A549 (cell line): ENCODE results near the gene CAPN11.

Source experiments
- BHLHE40 ChIP-seq: IDR thresholded peaks from 2 replicates; pipeline ENCODE4 v1.6.1; 2012; ENCODE audit warnings: low read depth, low read length, inconsistent platforms
- FOXS1 ChIP-seq: fragments of 250-450 bp; sonication (Bioruptor Pico); IDR thresholded peaks from 2 replicates; pipeline ENCODE4 v1.5.0; 2020; ENCODE audit warnings: mild to moderate bottlenecking, moderate library complexity
- HEYL ChIP-seq: fragments of 250-450 bp; sonication (Bioruptor Pico); IDR thresholded peaks from 2 replicates; pipeline ENCODE4 v1.8.0; 2021; ENCODE audit warnings: mild to moderate bottlenecking, moderate library complexity
- KDM1A ChIP-seq: fragments of 200-600 bp; sonication (generic); IDR thresholded peaks from 2 replicates; pipeline ENCODE4 v1.6.1; 2016; ENCODE audit warnings: low read depth, mild to moderate bottlenecking
- MAFK ChIP-seq: fragments of 450-650 bp; IDR thresholded peaks from 2 replicates; pipeline ENCODE4 v1.6.1; 2014; ENCODE audit not compliant: partially characterized antibody
- MYC ChIP-seq: IDR thresholded peaks from 2 replicates; pipeline ENCODE4 v1.6.1; 2012; ENCODE audit warnings: mild to moderate bottlenecking, inconsistent platforms, low read length, improper control_type of control experiment, borderline replicate concordance
- POLR2A ChIP-seq: IDR thresholded peaks from 2 replicates; pipeline ENCODE4 v1.6.1; 2012; ENCODE audit warnings: mild to moderate bottlenecking, low read length
- RAD21 ChIP-seq, 2 experiments: fragments of >200 bp in 1 of 2; sonication (Bioruptor Twin) in 1 of 2; formaldehyde crosslinking in 1 of 2; IDR thresholded peaks in 1 of 2; conservative IDR thresholded peaks in 1 of 2; 2 replicates in 1 of 2; 3 replicates in 1 of 2; pipeline ENCODE4 v1.6.1; 2012 to 2018; ENCODE audit warnings: inconsistent platforms in 1 of 2
- RNF2 ChIP-seq: fragments of 200-600 bp; sonication (generic); IDR thresholded peaks from 2 replicates; pipeline ENCODE4 v1.6.1; 2016; ENCODE audit warnings: low read depth, mild to moderate bottlenecking, antibody characterized with exemption, moderate library complexity, borderline replicate concordance
- SMC3 ChIP-seq: fragments of >200 bp; sonication (Bioruptor Twin); formaldehyde crosslinking; IDR thresholded peaks from 3 replicates; pipeline ENCODE4 v1.6.1; 2018; ENCODE audit warnings: inconsistent platforms
- SREBF2 ChIP-seq: fragments of 450-650 bp; IDR thresholded peaks from 2 replicates; pipeline ENCODE4 v1.6.1; 2014; ENCODE audit warnings: mild to moderate bottlenecking, moderate library complexity
- ZC3H11A ChIP-seq: fragments of 450-650 bp; IDR thresholded peaks from 2 replicates; pipeline ENCODE4 v1.6.1; 2014; ENCODE audit warnings: antibody characterized with exemption, mild to moderate bottlenecking
- TF ChIP-seq, protein P1 (sequence below): fragments of >200 bp; sonication (Bioruptor Twin); formaldehyde crosslinking; IDR thresholded peaks from 3 replicates; pipeline ENCODE4 v1.5.1; 2016
- TF ChIP-seq, protein P2 (sequence below): IDR thresholded peaks from 2 replicates; pipeline ENCODE4 v1.6.1; 2012; ENCODE audit warnings: low read depth, borderline replicate concordance

- TF ChIP-seq, protein P1, sequence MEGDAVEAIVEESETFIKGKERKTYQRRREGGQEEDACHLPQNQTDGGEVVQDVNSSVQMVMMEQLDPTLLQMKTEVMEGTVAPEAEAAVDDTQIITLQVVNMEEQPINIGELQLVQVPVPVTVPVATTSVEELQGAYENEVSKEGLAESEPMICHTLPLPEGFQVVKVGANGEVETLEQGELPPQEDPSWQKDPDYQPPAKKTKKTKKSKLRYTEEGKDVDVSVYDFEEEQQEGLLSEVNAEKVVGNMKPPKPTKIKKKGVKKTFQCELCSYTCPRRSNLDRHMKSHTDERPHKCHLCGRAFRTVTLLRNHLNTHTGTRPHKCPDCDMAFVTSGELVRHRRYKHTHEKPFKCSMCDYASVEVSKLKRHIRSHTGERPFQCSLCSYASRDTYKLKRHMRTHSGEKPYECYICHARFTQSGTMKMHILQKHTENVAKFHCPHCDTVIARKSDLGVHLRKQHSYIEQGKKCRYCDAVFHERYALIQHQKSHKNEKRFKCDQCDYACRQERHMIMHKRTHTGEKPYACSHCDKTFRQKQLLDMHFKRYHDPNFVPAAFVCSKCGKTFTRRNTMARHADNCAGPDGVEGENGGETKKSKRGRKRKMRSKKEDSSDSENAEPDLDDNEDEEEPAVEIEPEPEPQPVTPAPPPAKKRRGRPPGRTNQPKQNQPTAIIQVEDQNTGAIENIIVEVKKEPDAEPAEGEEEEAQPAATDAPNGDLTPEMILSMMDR = no peak
- TF ChIP-seq FOXS1 (no peak), KDM1A (no peak), MAFK (no peak), POLR2A (no peak), MYC (no peak), SMC3 (no peak), ZC3H11A (no peak), RNF2 (no peak), HEYL (CRISPR knock-in tag) (no peak), BHLHE40 (no peak), SREBF2 (no peak), RAD21 (conservative IDR thresholded peaks at IDR 0.05 in 1 of 2, IDR thresholded peaks at IDR 0.05 in 1 of 2) (no peak)
- TF ChIP-seq, protein P2, sequence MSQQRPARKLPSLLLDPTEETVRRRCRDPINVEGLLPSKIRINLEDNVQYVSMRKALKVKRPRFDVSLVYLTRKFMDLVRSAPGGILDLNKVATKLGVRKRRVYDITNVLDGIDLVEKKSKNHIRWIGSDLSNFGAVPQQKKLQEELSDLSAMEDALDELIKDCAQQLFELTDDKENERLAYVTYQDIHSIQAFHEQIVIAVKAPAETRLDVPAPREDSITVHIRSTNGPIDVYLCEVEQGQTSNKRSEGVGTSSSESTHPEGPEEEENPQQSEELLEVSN = no peak
Measured at GRCh38 chr6:44183783-44184182, 25.2 kb downstream of the CAPN11 start.
